HG02623 (cell line): ENCODE data around the gene PKDCC.

Source experiments
- ATAC-seq: cut with Tn5 transposase; IDR thresholded peaks from one replicate; pipeline ENCODE4 v1.9.1; 2021; ENCODE audit warnings: moderate library complexity; ENCODE audit not compliant: unreplicated experiment

PKDCC gene

GRCh38 chr2:42049221-42050009 lies 1.6 kb downstream of the PKDCC start:
- no peak for ATAC-seq

GRCh38 chr2:42050010-42050702 lies 2.3 kb downstream of the PKDCC start:
- no peak for ATAC-seq

DNA sequence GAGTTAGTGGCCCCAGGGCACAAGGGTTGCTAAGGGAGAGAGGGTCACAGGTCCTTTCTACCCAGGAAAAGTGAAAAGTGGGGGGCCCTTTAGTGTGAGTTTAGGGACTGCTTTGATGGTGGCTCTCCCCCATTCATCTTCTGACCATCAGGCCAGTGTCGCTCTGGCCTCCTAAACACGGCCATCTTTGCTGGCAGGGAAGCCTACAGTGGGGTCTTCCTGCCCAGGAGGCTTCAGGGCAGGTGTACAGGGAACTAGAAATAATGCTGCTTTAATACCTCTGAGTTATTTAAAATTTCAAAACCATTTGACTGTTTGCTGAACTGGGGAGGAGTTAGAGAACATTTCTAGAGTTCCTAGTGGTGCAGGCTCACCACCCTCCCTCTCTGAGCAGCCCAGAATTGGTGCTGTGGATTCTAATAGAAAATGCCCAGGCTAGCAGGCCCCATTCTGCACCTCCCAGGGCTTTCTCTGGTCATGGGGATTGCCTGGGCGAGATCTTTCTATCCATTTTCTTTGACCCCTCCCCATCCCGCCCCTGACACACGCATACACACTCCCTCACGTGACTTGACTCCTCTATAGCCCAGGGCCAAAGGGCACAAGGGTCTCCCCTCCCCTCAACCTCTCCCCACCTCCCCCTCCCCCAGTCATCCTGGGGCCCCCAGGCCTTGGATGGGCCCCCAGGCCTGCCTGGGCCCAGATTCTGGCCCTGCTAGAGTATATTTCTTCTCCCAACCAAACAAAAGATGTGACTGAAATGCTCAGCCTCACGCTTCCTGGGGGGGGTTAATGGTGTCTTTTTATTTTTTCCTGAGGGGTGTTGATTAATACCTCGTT lies 3.1 kb downstream of the PKDCC start:
- ATAC-seq = no peak

DNA sequence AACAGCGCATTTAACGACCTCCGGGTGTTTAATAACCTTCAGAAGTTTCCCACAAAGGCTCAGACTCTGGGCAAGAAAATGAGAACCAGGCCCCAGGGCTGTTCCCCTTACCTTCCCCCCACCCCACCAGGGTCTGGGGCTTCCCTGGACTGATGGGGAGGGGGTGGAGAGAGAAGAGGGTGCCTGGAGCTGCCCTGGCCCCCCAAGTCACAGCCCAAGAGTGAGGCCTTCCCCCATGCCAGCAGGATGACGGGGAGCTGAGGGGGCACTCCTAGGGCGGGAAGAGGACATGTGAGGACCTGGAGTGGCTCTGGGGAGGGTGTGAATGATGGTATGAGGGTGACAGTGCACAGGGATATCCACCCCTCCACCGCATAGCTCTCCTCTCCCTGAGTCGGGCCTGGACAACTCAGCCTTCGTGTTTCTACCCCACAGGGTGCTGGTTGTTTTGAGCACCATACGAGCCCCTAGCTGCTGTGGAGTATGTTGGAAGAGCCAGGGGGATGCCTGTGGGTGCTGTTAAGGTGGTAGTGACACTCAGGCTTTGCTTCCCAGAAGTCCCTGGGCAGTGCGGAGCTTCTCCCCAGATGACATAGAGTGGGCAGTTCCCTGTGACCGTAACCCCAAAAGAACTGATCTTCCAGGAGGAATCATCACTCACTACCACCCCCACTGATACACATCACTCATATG lies 3.9 kb downstream of the PKDCC start:
- ATAC-seq = no peak

DNA sequence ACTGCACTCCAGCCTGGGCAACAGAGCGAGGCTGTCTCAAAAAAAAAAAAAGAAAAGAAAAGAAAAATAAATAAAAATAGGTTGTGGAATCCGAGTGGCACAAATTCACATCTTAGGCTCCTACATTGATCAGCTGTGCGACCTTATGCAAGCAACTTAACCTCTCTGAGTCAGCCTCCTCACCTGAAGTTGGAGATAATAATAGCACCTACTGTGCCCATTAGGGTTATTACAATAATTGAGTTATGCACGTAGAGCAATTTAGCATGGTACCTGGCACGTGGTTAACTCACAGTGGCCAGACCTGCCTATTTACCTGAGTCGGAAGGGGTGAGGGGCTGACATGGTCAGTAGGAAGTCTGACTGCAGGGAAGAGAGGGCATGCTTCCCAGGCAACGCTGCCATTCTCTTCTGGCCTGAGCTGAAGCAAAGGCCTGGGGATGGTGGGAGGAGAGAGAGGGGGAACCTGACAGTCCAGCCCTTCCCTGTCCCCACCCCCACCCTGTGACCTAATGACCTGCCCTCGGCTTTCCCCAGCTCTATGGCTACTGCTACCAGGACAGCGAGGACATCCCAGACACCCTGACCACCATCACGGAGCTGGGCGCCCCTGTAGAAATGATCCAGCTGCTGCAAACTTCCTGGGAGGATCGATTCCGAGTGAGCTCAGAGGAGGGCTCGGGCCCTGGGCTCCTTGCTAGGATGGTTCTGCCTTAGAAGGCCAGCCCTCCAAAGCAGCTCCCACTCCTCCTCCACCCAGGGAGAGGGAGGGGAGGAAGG lies 5.1 kb downstream of the PKDCC start:
- no peak for ATAC-seq

DNA sequence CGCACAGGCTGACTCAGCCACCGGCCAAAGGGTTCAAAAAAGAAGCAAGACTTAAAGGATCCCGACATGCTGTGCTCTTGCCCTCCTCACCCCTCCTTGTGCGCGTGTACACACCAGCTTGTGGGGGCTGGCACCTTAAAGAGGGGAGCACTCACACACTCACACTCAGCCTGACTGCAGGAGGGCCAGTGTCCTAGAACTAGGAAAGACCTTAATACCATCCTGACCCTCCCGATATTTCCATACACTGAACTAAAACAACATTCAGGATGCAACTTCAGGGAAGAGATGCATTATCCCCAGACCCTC lies 5.6 kb downstream of the PKDCC start:
- ATAC-seq = no peak

- ATAC-seq = no peak
Observed at GRCh38 chr2:42053791-42054701, 6.2 kb downstream of the PKDCC start.

- no peak for ATAC-seq
Observed at GRCh38 chr2:42054714-42055430, 7.1 kb downstream of the PKDCC start.

DNA sequence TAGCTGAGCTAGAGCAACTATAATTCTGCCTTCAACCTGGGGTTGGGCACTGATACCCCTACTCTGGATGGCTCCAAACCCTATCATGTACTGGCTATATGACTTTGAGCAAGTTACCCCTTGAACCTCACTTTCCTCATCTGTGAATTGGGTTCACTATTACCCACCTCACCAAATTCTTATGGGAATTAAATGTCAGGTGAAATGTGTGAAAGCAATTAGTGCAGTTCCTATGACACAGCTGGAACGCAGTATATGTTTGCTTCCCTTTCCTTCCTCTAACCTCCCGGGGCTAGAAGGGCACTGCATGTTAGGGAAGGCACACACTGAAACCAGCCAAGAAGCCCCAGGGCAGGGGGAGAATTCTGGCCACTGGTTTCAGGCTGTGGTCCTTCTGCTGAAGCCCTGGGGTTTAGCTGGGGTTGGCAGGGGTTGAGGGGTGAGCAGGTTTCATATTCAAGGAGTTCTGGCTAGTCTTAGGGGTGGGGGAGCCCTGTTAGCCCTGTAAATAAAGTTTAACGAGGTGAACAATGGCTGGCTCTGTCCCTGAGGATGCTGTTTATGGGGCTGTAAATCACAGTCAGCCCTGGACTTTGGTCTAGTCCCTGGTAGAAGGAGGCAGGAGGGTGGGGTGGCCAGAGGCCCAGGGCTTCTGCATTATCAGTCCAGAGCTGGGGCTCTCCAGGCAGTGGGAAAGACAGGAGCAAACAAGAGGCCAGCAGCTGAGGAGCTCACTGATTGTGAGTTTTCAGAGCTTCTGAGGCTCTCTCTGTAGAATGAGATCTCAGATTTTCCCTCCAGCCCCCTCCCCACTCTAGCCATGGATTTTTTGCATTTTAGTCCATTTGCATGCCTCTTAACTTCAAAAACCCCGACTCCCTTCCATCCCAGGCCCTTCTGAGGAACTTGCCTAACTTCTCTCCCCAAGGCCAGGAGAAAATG lies 8.0 kb downstream of the PKDCC start:
- ATAC-seq = no peak

- no peak for ATAC-seq
Observed at GRCh38 chr2:42057159-42057901, 9.5 kb downstream of the PKDCC start.

DNA sequence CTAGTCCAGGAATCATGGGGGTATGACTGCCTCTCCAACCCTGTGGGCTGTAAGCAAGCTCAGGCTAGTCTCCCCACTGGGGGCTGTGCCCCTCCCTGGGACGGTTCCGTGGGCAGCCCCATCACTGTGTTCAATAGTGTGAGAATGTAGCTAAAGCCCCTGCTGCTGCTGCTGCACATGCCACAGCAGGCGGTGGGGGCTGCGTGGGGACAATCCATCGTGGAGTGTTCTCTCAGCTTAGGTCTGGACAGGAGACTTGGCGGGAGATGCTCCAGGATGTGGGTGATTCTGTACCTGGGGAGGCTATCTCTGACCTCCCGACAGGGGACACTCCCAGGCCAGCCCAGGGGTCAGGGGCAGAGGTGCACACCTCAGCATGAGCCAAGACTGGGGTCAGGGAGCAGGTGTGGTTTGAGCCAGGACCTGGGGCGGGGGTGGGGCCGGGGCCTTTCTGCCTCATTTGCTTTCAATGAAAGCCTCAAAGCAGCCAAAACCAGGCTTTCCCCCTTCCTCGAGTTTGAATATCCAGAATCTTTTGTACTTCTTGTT lies 10.2 kb downstream of the PKDCC start:
- no peak for ATAC-seq

GRCh38 chr2:42059261-42059898 lies 11.6 kb downstream of the PKDCC start:
- ATAC-seq = no peak

DNA sequence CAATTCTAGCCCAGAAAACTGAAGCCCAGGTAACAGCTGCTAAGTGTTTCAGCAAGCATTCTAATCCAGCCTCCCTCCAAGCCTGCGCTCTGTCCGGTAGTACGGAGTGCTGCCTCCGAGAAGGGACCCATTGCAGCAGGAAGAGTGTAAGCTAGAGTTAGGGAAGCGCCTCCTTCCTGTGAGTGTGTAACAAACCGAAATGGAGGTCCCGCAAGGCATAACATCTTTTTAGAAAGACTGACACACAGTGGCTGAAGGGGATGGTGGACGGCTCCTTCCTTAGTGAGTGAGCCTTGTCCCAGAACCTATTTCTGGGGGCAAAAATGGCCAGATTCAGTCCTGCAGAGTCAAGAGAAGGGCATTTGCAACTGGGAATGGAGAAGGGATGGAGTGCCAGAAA lies 12.2 kb downstream of the PKDCC start:
- ATAC-seq = no peak

- ATAC-seq = no peak
Observed at GRCh38 chr2:42060718-42061619, 13.1 kb downstream of the PKDCC start.

- no peak for ATAC-seq
Observed at GRCh38 chr2:42061839-42062238, 14.0 kb downstream of the PKDCC start.
